H9 (cell line): Measurements from ENCODE around the gene FILIP1. TPM values are rescaled to one million over a fixed set of nuclear protein-coding genes. Genes with fewer than 3 reads are reported as not detected.

Source experiments
- DNase-seq: peaks from one replicate; pipeline ENCODE4 v3.0.0-alpha.2; 2017
- H2AFZ ChIP-seq: one replicate; pipeline ENCODE4 v1.6.1; 2013; ENCODE audit warnings: mild to moderate bottlenecking, low read length, control low read depth, moderate library complexity
- H2AK5ac ChIP-seq: 2 replicates; pipeline ENCODE4 v1.6.1; 2013; ENCODE audit warnings: low read length, control low read depth, mixed read lengths; ENCODE audit not compliant: insufficient read length
- H2BK120ac ChIP-seq: one replicate; pipeline ENCODE4 v1.6.1; 2013; ENCODE audit warnings: low read depth, mild to moderate bottlenecking, low read length, control low read depth, inconsistent platforms; ENCODE audit not compliant: poor library complexity, severe bottlenecking
- H2BK12ac ChIP-seq: 2 replicates; pipeline ENCODE4 v1.6.1; 2013; ENCODE audit warnings: low read length, control low read depth, mixed read lengths, low read depth; ENCODE audit not compliant: insufficient read length
- H2BK15ac ChIP-seq: 2 replicates; pipeline ENCODE4 v1.6.1; 2013; ENCODE audit warnings: low read depth, low read length, control low read depth
- H2BK20ac ChIP-seq: one replicate; pipeline ENCODE4 v1.6.1; 2013; ENCODE audit warnings: low read depth, mild to moderate bottlenecking, low read length, control low read depth, inconsistent platforms; ENCODE audit not compliant: poor library complexity, severe bottlenecking
- H2BK5ac ChIP-seq: 2 replicates; pipeline ENCODE4 v1.6.1; 2013; ENCODE audit warnings: low read length, control low read depth, mixed read lengths; ENCODE audit not compliant: insufficient read length
- H3K14ac ChIP-seq: 2 replicates; pipeline ENCODE4 v1.6.1; 2013; ENCODE audit warnings: low read length, control low read depth; ENCODE audit not compliant: insufficient read depth
- H3K18ac ChIP-seq: 2 replicates; pipeline ENCODE4 v1.6.1; 2013; ENCODE audit warnings: low read depth, mild to moderate bottlenecking, mixed read lengths, low read length, control low read depth; ENCODE audit not compliant: insufficient read length
- H3K23ac ChIP-seq: 2 replicates; pipeline ENCODE4 v1.6.1; 2013; ENCODE audit warnings: low read length, control low read depth, mixed read lengths, low read depth; ENCODE audit not compliant: insufficient read length
- H3K23me2 ChIP-seq: 2 replicates; pipeline ENCODE4 v1.6.1; 2013; ENCODE audit warnings: low read depth, mild to moderate bottlenecking, mixed read lengths, low read length, control low read depth; ENCODE audit not compliant: insufficient read length, poor library complexity, severe bottlenecking
- H3K27ac ChIP-seq: 2 replicates; pipeline ENCODE4 v1.5.1; 2013; ENCODE audit warnings: low read length, control low read depth, mixed read lengths, low read depth; ENCODE audit not compliant: insufficient read length
- H3K27me3 ChIP-seq: 2 replicates; pipeline ENCODE4 v1.6.1; 2013; ENCODE audit warnings: low read length, control low read depth, inconsistent platforms; ENCODE audit not compliant: insufficient read depth
- H3K4ac ChIP-seq: 2 replicates; pipeline ENCODE4 v1.6.1; 2013; ENCODE audit warnings: low read depth, mild to moderate bottlenecking, control low read depth, inconsistent platforms, low read length, moderate library complexity
- H3K4me1 ChIP-seq: 2 replicates; pipeline ENCODE4 v1.6.1; 2013; ENCODE audit warnings: low read length, control low read depth, inconsistent platforms; ENCODE audit not compliant: insufficient read depth
- H3K4me2 ChIP-seq: 2 replicates; pipeline ENCODE4 v1.6.1; 2013; ENCODE audit warnings: low read length, control low read depth, mixed read lengths; ENCODE audit not compliant: insufficient read length, insufficient read depth
- H3K56ac ChIP-seq: 2 replicates; pipeline ENCODE4 v1.6.1; 2013; ENCODE audit warnings: low read depth, mild to moderate bottlenecking, mixed read lengths, low read length, control low read depth; ENCODE audit not compliant: insufficient read length
- H3K79me1 ChIP-seq: 2 replicates; pipeline ENCODE4 v1.6.1; 2013; ENCODE audit warnings: low read depth, mild to moderate bottlenecking, moderate library complexity, low read length, control low read depth, inconsistent platforms; ENCODE audit not compliant: insufficient read depth, poor library complexity, severe bottlenecking
- H3K79me2 ChIP-seq: 2 replicates; pipeline ENCODE4 v1.6.1; 2013; ENCODE audit warnings: low read length, control low read depth, inconsistent platforms; ENCODE audit not compliant: insufficient read depth
- H3K9ac ChIP-seq: 2 replicates; pipeline ENCODE4 v1.6.1; 2013; ENCODE audit warnings: low read length, control low read depth, mixed read lengths; ENCODE audit not compliant: insufficient read length; ENCODE audit errors: extremely low read depth
- H3K9me3 ChIP-seq: one replicate; pipeline ENCODE4 v1.6.1; 2013; ENCODE audit warnings: low read depth, low read length, inconsistent platforms; ENCODE audit not compliant: control insufficient read depth
- H3T11ph ChIP-seq: one replicate; pipeline ENCODE4 v1.6.1; 2013; ENCODE audit warnings: mild to moderate bottlenecking, low read length, control low read depth, inconsistent platforms
- H4K20me1 ChIP-seq: one replicate; pipeline ENCODE4 v1.6.1; 2013; ENCODE audit not compliant: control insufficient read depth, insufficient read length, insufficient read depth
- H4K5ac ChIP-seq: 2 replicates; pipeline ENCODE4 v1.6.1; 2013; ENCODE audit warnings: low read depth, mild to moderate bottlenecking, mixed read lengths, low read length, control low read depth; ENCODE audit not compliant: insufficient read length
- H4K8ac ChIP-seq: replicated peaks from 2 replicates; pipeline ENCODE4 v1.6.1; 2013; ENCODE audit warnings: low read length, control low read depth, mixed read lengths, low read depth; ENCODE audit not compliant: insufficient read length
- H4K91ac ChIP-seq: 2 replicates; pipeline ENCODE4 v1.6.1; 2013; ENCODE audit warnings: low read depth, mild to moderate bottlenecking, moderate library complexity, mixed read lengths, low read length, control low read depth; ENCODE audit not compliant: insufficient read length
- H3K27ac Mint-ChIP-seq, 3 experiments: 2 replicates in 2 of 3; 3 replicates in 1 of 3; pipeline ENCODE4 v1.8.0; 2020 to 2021; ENCODE audit warnings: mixed read lengths in 3 of 3, mild to moderate bottlenecking in 1 of 3, moderate library complexity in 1 of 3
- H3K27me3 Mint-ChIP-seq: 2 replicates; pipeline ENCODE4 v1.8.0; 2021; ENCODE audit warnings: low read depth, mild to moderate bottlenecking, moderate library complexity, mixed read lengths
- H3K36me3 Mint-ChIP-seq, 3 experiments: 2 replicates in 2 of 3; 3 replicates in 1 of 3; pipeline ENCODE4 v1.8.0; 2020 to 2021; ENCODE audit warnings: low read depth in 3 of 3, mixed read lengths in 3 of 3; ENCODE audit not compliant: insufficient read depth in 1 of 3
- H3K4me1 Mint-ChIP-seq, 2 experiments: 2 replicates each; pipeline ENCODE4 v1.8.0; 2020; ENCODE audit warnings: mixed read lengths in 2 of 2
- H3K4me3 Mint-ChIP-seq, 2 experiments: 2 replicates in 1 of 2; 3 replicates in 1 of 2; pipeline ENCODE4 v1.8.0; 2020 to 2021; ENCODE audit warnings: mild to moderate bottlenecking in 2 of 2, mixed read lengths in 2 of 2, moderate library complexity in 1 of 2
- H3K9me3 Mint-ChIP-seq, 2 experiments: 2 replicates in 1 of 2; 3 replicates in 1 of 2; pipeline ENCODE4 v1.8.0; 2020; ENCODE audit warnings: mild to moderate bottlenecking in 2 of 2, mixed read lengths in 2 of 2, moderate library complexity in 1 of 2
- WGBS: extraction: QIAGEN DNeasy Blood & Tissue Kit; methylation state at CpG from one replicate; pipeline ENCODE4 v1.1.7; 2013; ENCODE audit warnings: missing lambda C conversion rate, low lambda C conversion rate, mixed read lengths; ENCODE audit not compliant: insufficient read length; ENCODE audit errors: extremely low coverage; 5-methylcytosine and 5-hydroxymethylcytosine counted together
- total RNA-seq: library from RNA; stranded (reverse); gene quantifications from 2 replicates; pipeline ENCODE4 v1.2.1, GENCODE V29; 2021
- TF ChIP-seq, protein P1 (sequence below): fragments of 200-600 bp; sonication (generic); conservative IDR thresholded peaks from 3 replicates; pipeline ENCODE4 v1.8.0; 2021; ENCODE audit warnings: antibody characterized with exemption, mild to moderate bottlenecking

Gene FILIP1
- total RNA-seq, 1 experiment from 2014 or later = 10.5 TPM

DNA sequence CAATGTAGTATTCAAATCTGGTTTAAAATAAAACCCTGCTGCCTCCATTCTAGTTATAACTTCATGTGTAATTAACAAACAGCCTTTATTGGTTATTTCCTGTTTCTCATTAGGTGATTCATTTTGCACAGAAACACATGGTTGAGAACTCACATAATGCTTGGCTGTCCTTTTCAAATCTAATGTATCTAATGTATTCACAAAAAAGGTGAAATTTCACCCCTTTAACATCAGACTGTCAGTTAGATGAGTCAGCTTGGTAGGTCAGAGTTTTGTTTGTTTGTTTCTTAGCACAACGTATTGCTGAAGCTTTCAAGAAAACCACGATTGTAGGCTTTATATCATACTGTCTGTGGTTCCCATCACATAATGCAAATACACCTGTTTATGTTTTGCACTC, 130.3 kb downstream of the FILIP1 start:
- DNase-seq = no peak
- no peak overlapping the region for H3K9ac ChIP-seq
- WGBS = no CpG with 5 or more reads among the region's 2 CpGs
- H2BK20ac ChIP-seq = no peak overlapping the region
- H3K4me2 ChIP-seq = no peak overlapping the region
- H3K18ac ChIP-seq = no peak overlapping the region
- no peak overlapping the region for H2BK120ac ChIP-seq
- no peak overlapping the region for H2AFZ ChIP-seq
- H3T11ph ChIP-seq = no peak overlapping the region
- H2BK12ac ChIP-seq = no peak overlapping the region
- H3K27me3 ChIP-seq = no peaks in the 10 kb centered on the region
- H4K8ac ChIP-seq = no peak overlapping the region
- Mint-ChIP-seq H3K4me1 (peaks cover 15 to 16% of the 10 kb centered on the region in 2 experiments), H3K4me3 (no peak overlapping the region), H3K9me3 (peaks cover 0 to 2% of the 10 kb centered on the region in 2 experiments; a peak in 1 of 5 replicates), H3K36me3 (peaks cover 0 to 7% (median 0%) of the 10 kb centered on the region in 3 experiments; a peak in 1 of 7 replicates), H3K27ac (no peak overlapping the region), H3K27me3 (no peaks in the 10 kb centered on the region)
- H2BK5ac ChIP-seq = no peak overlapping the region
- no peak overlapping the region for H3K27ac ChIP-seq
- H3K79me2 ChIP-seq = no peaks in the 10 kb centered on the region
- no peaks in the 10 kb centered on the region for H3K23me2 ChIP-seq
- TF ChIP-seq, protein P1, sequence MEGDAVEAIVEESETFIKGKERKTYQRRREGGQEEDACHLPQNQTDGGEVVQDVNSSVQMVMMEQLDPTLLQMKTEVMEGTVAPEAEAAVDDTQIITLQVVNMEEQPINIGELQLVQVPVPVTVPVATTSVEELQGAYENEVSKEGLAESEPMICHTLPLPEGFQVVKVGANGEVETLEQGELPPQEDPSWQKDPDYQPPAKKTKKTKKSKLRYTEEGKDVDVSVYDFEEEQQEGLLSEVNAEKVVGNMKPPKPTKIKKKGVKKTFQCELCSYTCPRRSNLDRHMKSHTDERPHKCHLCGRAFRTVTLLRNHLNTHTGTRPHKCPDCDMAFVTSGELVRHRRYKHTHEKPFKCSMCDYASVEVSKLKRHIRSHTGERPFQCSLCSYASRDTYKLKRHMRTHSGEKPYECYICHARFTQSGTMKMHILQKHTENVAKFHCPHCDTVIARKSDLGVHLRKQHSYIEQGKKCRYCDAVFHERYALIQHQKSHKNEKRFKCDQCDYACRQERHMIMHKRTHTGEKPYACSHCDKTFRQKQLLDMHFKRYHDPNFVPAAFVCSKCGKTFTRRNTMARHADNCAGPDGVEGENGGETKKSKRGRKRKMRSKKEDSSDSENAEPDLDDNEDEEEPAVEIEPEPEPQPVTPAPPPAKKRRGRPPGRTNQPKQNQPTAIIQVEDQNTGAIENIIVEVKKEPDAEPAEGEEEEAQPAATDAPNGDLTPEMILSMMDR = no peak
- H3K14ac ChIP-seq = no peak overlapping the region
- no peak overlapping the region for H2AK5ac ChIP-seq
- no peak overlapping the region for H4K5ac ChIP-seq
- H2BK15ac ChIP-seq = no peak overlapping the region
- no peak overlapping the region for H4K91ac ChIP-seq
- H3K56ac ChIP-seq = no peak overlapping the region
- H3K9me3 ChIP-seq = no peaks in the 10 kb centered on the region
- H3K4ac ChIP-seq = no peak overlapping the region
- H3K79me1 ChIP-seq = no peaks in the 10 kb centered on the region
- no peak overlapping the region for H3K23ac ChIP-seq
- H3K4me1 ChIP-seq = no peaks in the 10 kb centered on the region
- H4K20me1 ChIP-seq = no peaks in the 10 kb centered on the region
